H9 (cell line): Measurements from ENCODE around the gene N4BP3. TPM values are rescaled to one million over a fixed set of nuclear protein-coding genes. Genes with fewer than 3 reads are reported as not detected.

Experiments used
- DNase-seq: peaks from one replicate; pipeline ENCODE4 v3.0.0-alpha.2; 2017
- H2AFZ ChIP-seq: one replicate; pipeline ENCODE4 v1.6.1; 2013; ENCODE audit warnings: mild to moderate bottlenecking, low read length, control low read depth, moderate library complexity
- H2AK5ac ChIP-seq: 2 replicates; pipeline ENCODE4 v1.6.1; 2013; ENCODE audit warnings: low read length, control low read depth, mixed read lengths; ENCODE audit not compliant: insufficient read length
- H2BK120ac ChIP-seq: one replicate; pipeline ENCODE4 v1.6.1; 2013; ENCODE audit warnings: low read depth, mild to moderate bottlenecking, low read length, control low read depth, inconsistent platforms; ENCODE audit not compliant: poor library complexity, severe bottlenecking
- H2BK12ac ChIP-seq: 2 replicates; pipeline ENCODE4 v1.6.1; 2013; ENCODE audit warnings: low read length, control low read depth, mixed read lengths, low read depth; ENCODE audit not compliant: insufficient read length
- H2BK15ac ChIP-seq: 2 replicates; pipeline ENCODE4 v1.6.1; 2013; ENCODE audit warnings: low read depth, low read length, control low read depth
- H2BK20ac ChIP-seq: one replicate; pipeline ENCODE4 v1.6.1; 2013; ENCODE audit warnings: low read depth, mild to moderate bottlenecking, low read length, control low read depth, inconsistent platforms; ENCODE audit not compliant: poor library complexity, severe bottlenecking
- H2BK5ac ChIP-seq: 2 replicates; pipeline ENCODE4 v1.6.1; 2013; ENCODE audit warnings: low read length, control low read depth, mixed read lengths; ENCODE audit not compliant: insufficient read length
- H3K14ac ChIP-seq: 2 replicates; pipeline ENCODE4 v1.6.1; 2013; ENCODE audit warnings: low read length, control low read depth; ENCODE audit not compliant: insufficient read depth
- H3K18ac ChIP-seq: 2 replicates; pipeline ENCODE4 v1.6.1; 2013; ENCODE audit warnings: low read depth, mild to moderate bottlenecking, mixed read lengths, low read length, control low read depth; ENCODE audit not compliant: insufficient read length
- H3K23ac ChIP-seq: 2 replicates; pipeline ENCODE4 v1.6.1; 2013; ENCODE audit warnings: low read length, control low read depth, mixed read lengths, low read depth; ENCODE audit not compliant: insufficient read length
- H3K23me2 ChIP-seq: 2 replicates; pipeline ENCODE4 v1.6.1; 2013; ENCODE audit warnings: low read depth, mild to moderate bottlenecking, mixed read lengths, low read length, control low read depth; ENCODE audit not compliant: insufficient read length, poor library complexity, severe bottlenecking
- H3K27ac ChIP-seq: 2 replicates; pipeline ENCODE4 v1.5.1; 2013; ENCODE audit warnings: low read length, control low read depth, mixed read lengths, low read depth; ENCODE audit not compliant: insufficient read length
- H3K27me3 ChIP-seq: 2 replicates; pipeline ENCODE4 v1.6.1; 2013; ENCODE audit warnings: low read length, control low read depth, inconsistent platforms; ENCODE audit not compliant: insufficient read depth
- H3K4ac ChIP-seq: 2 replicates; pipeline ENCODE4 v1.6.1; 2013; ENCODE audit warnings: low read depth, mild to moderate bottlenecking, control low read depth, inconsistent platforms, low read length, moderate library complexity
- H3K4me1 ChIP-seq: 2 replicates; pipeline ENCODE4 v1.6.1; 2013; ENCODE audit warnings: low read length, control low read depth, inconsistent platforms; ENCODE audit not compliant: insufficient read depth
- H3K4me2 ChIP-seq: 2 replicates; pipeline ENCODE4 v1.6.1; 2013; ENCODE audit warnings: low read length, control low read depth, mixed read lengths; ENCODE audit not compliant: insufficient read length, insufficient read depth
- H3K56ac ChIP-seq: 2 replicates; pipeline ENCODE4 v1.6.1; 2013; ENCODE audit warnings: low read depth, mild to moderate bottlenecking, mixed read lengths, low read length, control low read depth; ENCODE audit not compliant: insufficient read length
- H3K79me1 ChIP-seq: 2 replicates; pipeline ENCODE4 v1.6.1; 2013; ENCODE audit warnings: low read depth, mild to moderate bottlenecking, moderate library complexity, low read length, control low read depth, inconsistent platforms; ENCODE audit not compliant: insufficient read depth, poor library complexity, severe bottlenecking
- H3K79me2 ChIP-seq: 2 replicates; pipeline ENCODE4 v1.6.1; 2013; ENCODE audit warnings: low read length, control low read depth, inconsistent platforms; ENCODE audit not compliant: insufficient read depth
- H3K9ac ChIP-seq: 2 replicates; pipeline ENCODE4 v1.6.1; 2013; ENCODE audit warnings: low read length, control low read depth, mixed read lengths; ENCODE audit not compliant: insufficient read length; ENCODE audit errors: extremely low read depth
- H3K9me3 ChIP-seq: one replicate; pipeline ENCODE4 v1.6.1; 2013; ENCODE audit warnings: low read depth, low read length, inconsistent platforms; ENCODE audit not compliant: control insufficient read depth
- H3T11ph ChIP-seq: one replicate; pipeline ENCODE4 v1.6.1; 2013; ENCODE audit warnings: mild to moderate bottlenecking, low read length, control low read depth, inconsistent platforms
- H4K20me1 ChIP-seq: one replicate; pipeline ENCODE4 v1.6.1; 2013; ENCODE audit not compliant: control insufficient read depth, insufficient read length, insufficient read depth
- H4K5ac ChIP-seq: 2 replicates; pipeline ENCODE4 v1.6.1; 2013; ENCODE audit warnings: low read depth, mild to moderate bottlenecking, mixed read lengths, low read length, control low read depth; ENCODE audit not compliant: insufficient read length
- H4K8ac ChIP-seq: replicated peaks from 2 replicates; pipeline ENCODE4 v1.6.1; 2013; ENCODE audit warnings: low read length, control low read depth, mixed read lengths, low read depth; ENCODE audit not compliant: insufficient read length
- H4K91ac ChIP-seq: 2 replicates; pipeline ENCODE4 v1.6.1; 2013; ENCODE audit warnings: low read depth, mild to moderate bottlenecking, moderate library complexity, mixed read lengths, low read length, control low read depth; ENCODE audit not compliant: insufficient read length
- H3K27ac Mint-ChIP-seq, 3 experiments: 2 replicates in 2 of 3; 3 replicates in 1 of 3; pipeline ENCODE4 v1.8.0; 2020 to 2021; ENCODE audit warnings: mixed read lengths in 3 of 3, mild to moderate bottlenecking in 1 of 3, moderate library complexity in 1 of 3
- H3K27me3 Mint-ChIP-seq: 2 replicates; pipeline ENCODE4 v1.8.0; 2021; ENCODE audit warnings: low read depth, mild to moderate bottlenecking, moderate library complexity, mixed read lengths
- H3K36me3 Mint-ChIP-seq, 3 experiments: 2 replicates in 2 of 3; 3 replicates in 1 of 3; pipeline ENCODE4 v1.8.0; 2020 to 2021; ENCODE audit warnings: low read depth in 3 of 3, mixed read lengths in 3 of 3; ENCODE audit not compliant: insufficient read depth in 1 of 3
- H3K4me1 Mint-ChIP-seq, 2 experiments: 2 replicates each; pipeline ENCODE4 v1.8.0; 2020; ENCODE audit warnings: mixed read lengths in 2 of 2
- H3K4me3 Mint-ChIP-seq, 2 experiments: 2 replicates in 1 of 2; 3 replicates in 1 of 2; pipeline ENCODE4 v1.8.0; 2020 to 2021; ENCODE audit warnings: mild to moderate bottlenecking in 2 of 2, mixed read lengths in 2 of 2, moderate library complexity in 1 of 2
- H3K9me3 Mint-ChIP-seq, 2 experiments: 2 replicates in 1 of 2; 3 replicates in 1 of 2; pipeline ENCODE4 v1.8.0; 2020; ENCODE audit warnings: mild to moderate bottlenecking in 2 of 2, mixed read lengths in 2 of 2, moderate library complexity in 1 of 2
- CTCF ChIP-seq: fragments of 200-600 bp; sonication (generic); conservative IDR thresholded peaks from 3 replicates; pipeline ENCODE4 v1.8.0; 2021; ENCODE audit warnings: antibody characterized with exemption, mild to moderate bottlenecking
- WGBS: extraction: QIAGEN DNeasy Blood & Tissue Kit; methylation state at CpG from one replicate; pipeline ENCODE4 v1.1.7; 2013; ENCODE audit warnings: missing lambda C conversion rate, low lambda C conversion rate, mixed read lengths; ENCODE audit not compliant: insufficient read length; ENCODE audit errors: extremely low coverage; 5-methylcytosine and 5-hydroxymethylcytosine counted together
- total RNA-seq: library from RNA; stranded (reverse); gene quantifications from 2 replicates; pipeline ENCODE4 v1.2.1, GENCODE V29; 2021

N4BP3 gene
- total RNA-seq, 1 experiment from 2014 or later: 32.1 TPM

- H2BK15ac ChIP-seq: no peak overlapping the region
- H3K27me3 ChIP-seq: no peaks in the 10 kb centered on the region; the same call in 1 of the 2 replicates
- H3K79me2 ChIP-seq: peaks cover 14% of the 10 kb centered on the region; the same call in 1 of the 2 replicates
- peak overlapping the region; percentile 1 to 90 (median 4); a peak in 6 of 7 replicates for H3K27ac Mint-ChIP-seq
- no peak overlapping the region for H3K23ac ChIP-seq
- H3K9ac ChIP-seq: peak overlapping the region; percentile 73
- peak overlapping the region; percentile 83 to 87 for H3K4me3 Mint-ChIP-seq
- no peak overlapping the region for H3K27ac ChIP-seq
- no peak overlapping the region for H2AFZ ChIP-seq
- no peak overlapping the region for H3K4ac ChIP-seq
- no peaks in the 10 kb centered on the region for H3K9me3 ChIP-seq
- H2BK5ac ChIP-seq: no peak overlapping the region
- H3K4me2 ChIP-seq: peak overlapping the region; percentile 100
- TF ChIP-seq CTCF: no peak
- no peaks in the 10 kb centered on the region for H3K9me3 Mint-ChIP-seq
- DNase-seq: no peak
- WGBS: 100% methylated on average over 1 of the region's 10 CpGs
- H2BK20ac ChIP-seq: no peak overlapping the region
- H2BK12ac ChIP-seq: no peak overlapping the region
- H3K23me2 ChIP-seq: peaks cover 9% of the 10 kb centered on the region
- 0 out of 2 replicates have a peak, but pooled peaks cover 4% of the 10 kb centered on the region for H3K4me1 ChIP-seq
- no peak overlapping the region for H3K18ac ChIP-seq
- no peaks in the 10 kb centered on the region for H4K20me1 ChIP-seq
- H3T11ph ChIP-seq: no peak overlapping the region
- H2BK120ac ChIP-seq: no peak overlapping the region
- no peak overlapping the region for H4K8ac ChIP-seq
- no peak overlapping the region for H4K91ac ChIP-seq
- peaks cover 5% of the 10 kb centered on the region for H3K79me1 ChIP-seq
- H3K4me1 Mint-ChIP-seq: peaks cover 38 to 39% of the 10 kb centered on the region in 2 experiments
- no peak overlapping the region for H2AK5ac ChIP-seq
- H3K36me3 Mint-ChIP-seq: peaks cover 20 to 44% (median 31%) of the 10 kb centered on the region in 3 experiments
- no peak overlapping the region for H3K14ac ChIP-seq
- no peaks in the 10 kb centered on the region; the same call in 1 of the 2 replicates for H3K27me3 Mint-ChIP-seq
- H4K5ac ChIP-seq: no peak overlapping the region
- no peak overlapping the region for H3K56ac ChIP-seq
Observed at GRCh38 chr5:178131446-178131996, 18.2 kb downstream of the N4BP3 start.
